A172 (cell line): ENCODE measurements around the gene DARS1. TPM values are rescaled to one million over a fixed set of nuclear protein-coding genes. Genes with fewer than 3 reads are reported as not detected.
"Not testable (repeated sequence)": the region's sequence is repeated elsewhere in the genome, so short reads cannot be mapped to it uniquely, and the experiment has no call there.

ENCODE experiments used
- DNase-seq: peaks from one replicate; pipeline ENCODE4 v3.0.0-alpha.2; 2015; ENCODE audit warnings: low spot score
- total RNA-seq: library from RNA; depleted of rRNA; stranded (reverse); fragments of >200 nt; shearing (Covaris generic); gene quantifications from 2 replicates; pipeline ENCODE4 v1.2.3, GENCODE V29; 2014; rRNA removed

The DARS1 gene
- total RNA-seq, 1 experiment from 2014 or later = 134 TPM

DNA sequence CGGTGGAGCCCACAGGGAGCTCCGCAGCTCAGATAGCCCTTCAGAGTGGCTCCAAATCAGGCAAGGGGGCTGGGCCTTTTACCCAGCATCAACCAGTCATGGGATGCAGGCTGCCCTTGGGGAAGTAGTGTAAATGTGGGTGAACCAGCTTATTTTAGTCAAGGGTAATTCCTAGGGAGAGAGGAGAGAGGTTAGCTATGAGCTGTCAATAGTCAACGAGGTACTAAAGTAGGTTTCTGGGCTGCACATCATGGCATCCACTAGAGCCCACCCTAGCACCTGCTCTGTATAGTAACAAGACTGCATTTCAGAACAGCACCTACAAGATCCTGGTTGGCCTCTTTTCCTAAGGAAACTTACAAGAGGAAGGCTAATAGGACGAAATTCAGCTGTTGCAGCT lies 99.7 kb downstream of the DARS1 start:
- DNase-seq = no peak

GRCh38 chr2:135882415-135882814 lies 103.0 kb downstream of the DARS1 start:
- DNase-seq = no peak

- DNase-seq = not testable (repeated sequence)
These were observed 108.7 kb downstream of the DARS1 start for GRCh38 chr2:135876770-135877169.

DNA sequence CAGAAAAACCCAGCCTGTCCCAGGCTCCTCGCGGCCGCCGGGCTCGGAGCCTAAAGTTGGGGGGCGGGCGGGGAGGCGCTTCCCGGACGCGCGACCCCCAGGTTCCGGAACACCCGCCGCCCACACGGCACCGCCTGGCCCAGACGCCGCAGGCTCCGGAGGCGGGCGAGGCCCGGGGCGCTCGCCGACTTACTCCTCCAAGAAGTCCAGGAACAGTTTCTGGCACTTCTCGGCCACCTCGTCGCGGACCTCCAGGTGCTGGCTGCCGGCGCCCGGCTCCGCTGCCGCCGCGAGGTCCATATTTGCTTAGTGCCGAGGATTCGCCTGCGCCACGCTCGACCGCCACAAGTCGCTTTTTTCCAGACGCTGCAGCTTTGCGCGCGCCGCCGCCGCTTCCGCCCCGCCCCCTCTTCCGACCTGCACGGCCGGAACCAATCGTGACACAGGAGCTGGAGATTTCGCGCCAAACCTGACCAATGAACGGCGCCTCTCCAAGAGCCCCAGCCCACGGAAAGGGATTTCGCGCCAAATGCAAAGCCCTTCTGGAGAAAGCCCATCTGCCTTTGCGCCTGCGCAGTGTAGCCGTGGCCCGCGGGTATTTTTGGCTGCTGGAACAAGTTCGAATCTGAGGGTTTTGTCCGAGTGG lies 109.2 kb downstream of the DARS1 start, which contains the start of gene MCM6:
Gene MCM6 (minus strand): TSS at position 378 of the 646 bp plus-strand sequence. CDS start 78 bp downstream, at position 300.
- peak; percentile 98 for DNase-seq

DNA sequence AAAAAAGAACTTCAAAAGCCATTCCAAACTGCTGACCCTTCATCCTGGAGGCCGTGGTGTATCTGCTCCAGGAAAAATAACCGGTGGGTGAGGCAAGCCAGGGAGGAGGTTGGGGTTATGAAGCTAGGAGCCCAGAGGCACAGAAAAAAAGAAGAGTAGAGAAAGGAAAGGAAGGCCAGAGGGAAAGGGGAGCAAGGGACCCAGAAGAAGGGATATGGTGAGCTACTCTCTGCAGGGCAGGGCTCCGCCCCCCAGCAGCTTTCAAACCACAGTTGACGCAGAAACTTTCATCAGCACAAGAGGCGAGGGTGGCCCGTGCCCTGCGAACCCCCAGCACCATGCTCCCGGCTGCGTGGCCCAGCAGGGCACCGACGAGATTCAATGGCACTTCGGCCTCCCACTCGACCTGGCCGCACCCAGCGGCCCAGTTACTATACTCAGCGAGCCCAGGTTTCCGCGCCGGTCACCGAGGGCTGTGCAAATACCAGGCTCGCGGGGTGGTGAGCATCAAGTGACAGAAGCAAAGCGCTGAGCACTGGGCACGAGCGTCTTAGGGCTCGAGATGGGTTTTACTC lies 109.8 kb downstream of the DARS1 start:
- DNase-seq = peak; percentile 46

DNA sequence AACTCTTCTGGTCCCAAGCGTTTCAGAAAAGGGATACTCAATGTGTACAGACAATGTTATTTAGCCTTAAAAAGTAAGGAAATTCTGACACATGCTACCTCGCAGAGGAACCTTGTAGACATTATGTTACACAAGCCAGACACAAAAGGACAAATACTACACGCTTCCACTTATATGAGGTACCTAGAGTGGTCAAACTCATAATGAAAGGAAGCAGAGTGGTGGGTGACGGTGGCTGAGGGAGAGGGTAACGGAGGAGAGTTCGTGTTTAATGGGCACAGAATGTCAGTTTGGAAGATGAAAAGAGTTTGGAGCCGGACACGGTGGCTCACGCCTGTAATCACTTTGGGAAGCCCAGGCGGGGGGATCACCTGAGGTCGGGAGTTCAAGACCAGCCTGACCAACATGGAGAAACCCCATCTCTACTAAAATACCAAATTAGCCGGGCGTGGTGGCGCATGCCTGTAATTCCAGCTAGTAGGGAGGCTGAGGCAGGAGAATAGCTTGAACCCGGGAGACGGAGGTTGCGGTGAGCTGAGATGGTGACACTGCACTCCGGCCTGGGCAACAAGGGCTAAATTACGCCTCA lies 110.6 kb downstream of the DARS1 start:
- DNase-seq = no peak

- no peak for DNase-seq
These were observed 114.9 kb downstream of the DARS1 start for GRCh38 chr2:135870571-135870970.

GRCh38 chr2:135863233-135863632 lies 122.2 kb downstream of the DARS1 start:
- DNase-seq = no peak

DNA sequence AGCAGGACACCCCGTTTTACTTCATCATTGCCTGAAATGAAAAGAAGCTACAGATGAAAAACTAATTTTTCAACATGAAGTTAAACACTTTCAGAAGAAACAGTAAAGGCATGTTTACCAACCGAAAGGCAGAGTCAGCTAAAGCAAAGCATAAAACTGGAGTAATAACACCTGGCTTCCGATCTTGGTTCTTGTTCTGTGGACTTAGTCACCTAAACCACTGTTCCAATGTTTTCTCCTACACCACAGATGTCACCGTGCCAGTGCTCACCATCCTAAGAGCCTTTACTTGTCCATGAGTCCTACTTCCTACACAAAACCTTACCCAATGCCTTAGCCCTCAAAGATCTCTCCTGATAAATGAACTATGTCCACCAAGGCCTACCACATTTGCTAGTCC lies 122.7 kb downstream of the DARS1 start:
- no peak for DNase-seq

Other genes with a start within 250 kb of the DARS1 start
- 101 and 114 TPM in 2 replicates for gene UBXN4, start 243.8 kb downstream of the DARS1 start, total RNA-seq
- not detected in 2 replicates for gene LCT, start 148.4 kb downstream of the DARS1 start, total RNA-seq
- 38.9 and 39.1 TPM in 2 replicates for gene MCM6, start 109.2 kb downstream of the DARS1 start, total RNA-seq
- 2.8 and 4.3 TPM in 2 replicates for gene CXCR4, start 132.5 kb upstream of the DARS1 start, total RNA-seq